Measurements from ENCODE around the gene PRR29.

GRCh38 chr17:63975541-63976092, 22.5 kb upstream of the PRR29 start:
- TF ChIP-seq, protein P1, sequence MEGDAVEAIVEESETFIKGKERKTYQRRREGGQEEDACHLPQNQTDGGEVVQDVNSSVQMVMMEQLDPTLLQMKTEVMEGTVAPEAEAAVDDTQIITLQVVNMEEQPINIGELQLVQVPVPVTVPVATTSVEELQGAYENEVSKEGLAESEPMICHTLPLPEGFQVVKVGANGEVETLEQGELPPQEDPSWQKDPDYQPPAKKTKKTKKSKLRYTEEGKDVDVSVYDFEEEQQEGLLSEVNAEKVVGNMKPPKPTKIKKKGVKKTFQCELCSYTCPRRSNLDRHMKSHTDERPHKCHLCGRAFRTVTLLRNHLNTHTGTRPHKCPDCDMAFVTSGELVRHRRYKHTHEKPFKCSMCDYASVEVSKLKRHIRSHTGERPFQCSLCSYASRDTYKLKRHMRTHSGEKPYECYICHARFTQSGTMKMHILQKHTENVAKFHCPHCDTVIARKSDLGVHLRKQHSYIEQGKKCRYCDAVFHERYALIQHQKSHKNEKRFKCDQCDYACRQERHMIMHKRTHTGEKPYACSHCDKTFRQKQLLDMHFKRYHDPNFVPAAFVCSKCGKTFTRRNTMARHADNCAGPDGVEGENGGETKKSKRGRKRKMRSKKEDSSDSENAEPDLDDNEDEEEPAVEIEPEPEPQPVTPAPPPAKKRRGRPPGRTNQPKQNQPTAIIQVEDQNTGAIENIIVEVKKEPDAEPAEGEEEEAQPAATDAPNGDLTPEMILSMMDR (IDR thresholded peaks at IDR 0.05; ENCODE audit: insufficient read depth, low read length, poor library complexity, severe bottlenecking) = no peak
- no peak for TF ChIP-seq EZH2phosphoT487 (conservative IDR thresholded peaks at IDR 0.05; ENCODE audit: low read length)

Data from SU-DHL-6 (cell line).